ENCODE measurements around the gene TAS2R1.
"Not testable (repeated sequence)": the region's sequence is repeated elsewhere in the genome, so short reads cannot be mapped to it uniquely, and the experiment has no call there.

The TAS2R1 gene

DNA sequence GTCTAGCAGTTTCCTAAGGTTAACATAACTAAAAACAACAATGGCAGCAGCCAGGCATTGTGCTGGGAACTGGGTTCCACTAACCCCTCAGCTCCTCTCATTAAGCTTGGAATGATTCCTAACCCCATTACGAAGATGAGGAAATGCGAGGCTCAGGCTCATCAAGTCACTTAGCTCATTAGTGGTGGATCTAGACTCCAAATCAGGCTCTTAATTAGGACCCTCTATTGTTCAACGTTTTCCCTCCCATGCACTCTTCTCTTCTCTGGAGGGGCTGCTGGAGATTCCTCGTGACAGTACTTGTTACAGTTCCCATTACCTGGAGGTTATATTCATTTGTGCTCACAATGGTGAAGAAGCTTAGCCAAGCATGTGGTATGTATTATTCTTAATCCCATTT is 6.5 kb downstream of the TAS2R1 start:
- no peak for DNase-seq (ENCODE audit: low read depth in 2 of 3, low spot score in 2 of 3)

GRCh38 chr5:9622971-9623421 is 7.2 kb downstream of the TAS2R1 start:
- no peak for DNase-seq (ENCODE audit: low read depth in 2 of 3, low spot score in 2 of 3)

DNA sequence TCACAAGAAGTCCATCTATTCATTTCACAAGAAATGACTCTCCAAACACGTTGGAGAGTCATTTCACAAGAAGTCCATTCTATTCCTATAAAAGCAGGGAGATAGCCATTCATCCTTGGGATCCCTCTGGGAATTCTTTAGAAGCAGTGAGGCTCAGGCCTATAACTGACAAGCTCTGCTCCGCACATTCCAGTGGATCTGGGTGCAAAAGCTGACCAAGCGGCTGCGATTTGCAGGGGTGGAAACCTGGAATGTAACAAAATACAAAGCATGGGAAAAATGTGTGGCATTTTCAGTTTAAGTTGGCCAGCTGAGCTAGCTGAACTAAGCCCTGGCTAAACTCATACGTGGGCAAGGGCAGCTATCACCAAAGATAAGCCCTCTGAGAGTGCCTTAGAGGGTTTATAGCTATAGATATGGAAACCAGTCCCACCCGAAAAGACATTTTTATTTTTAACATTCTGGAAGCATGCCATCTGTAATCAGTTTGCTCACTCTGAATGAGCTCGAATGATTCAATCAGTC is 8.7 kb downstream of the TAS2R1 start:
- DNase-seq (ENCODE audit: low read depth in 2 of 3, low spot score in 2 of 3), result no peak

GRCh38 chr5:9619331-9620092 is 10.6 kb downstream of the TAS2R1 start:
- no peak for DNase-seq (ENCODE audit: low read depth in 2 of 3, low spot score in 2 of 3)

GRCh38 chr5:9617739-9618504 is 12.2 kb downstream of the TAS2R1 start:
- no peak for DNase-seq (ENCODE audit: low read depth in 2 of 3, low spot score in 2 of 3)

DNA sequence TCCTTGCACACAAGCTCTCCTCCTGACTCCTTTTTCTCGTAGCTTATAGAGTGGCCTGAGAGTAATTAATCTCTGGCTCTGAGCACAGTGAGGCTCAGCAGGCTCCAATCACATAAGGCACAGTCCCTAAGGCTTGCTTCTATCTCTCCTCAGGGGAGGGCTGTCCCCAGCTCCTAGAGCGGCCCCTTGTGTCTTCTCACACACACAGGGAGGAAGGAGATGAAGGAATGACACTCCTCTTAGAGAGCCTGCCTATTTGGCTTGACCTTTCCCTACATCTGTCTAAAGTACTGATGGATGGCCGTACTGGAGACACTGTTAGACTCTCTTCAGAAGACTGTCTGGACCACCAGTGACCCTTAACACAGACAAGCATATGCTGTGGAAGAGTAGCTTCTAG is 12.9 kb downstream of the TAS2R1 start:
- no peak for DNase-seq (ENCODE audit: low read depth in 2 of 3, low spot score in 2 of 3)

- no peak for DNase-seq (ENCODE audit: low read depth in 2 of 3, low spot score in 2 of 3)
These were observed 14.8 kb downstream of the TAS2R1 start for GRCh38 chr5:9615331-9615730.

- DNase-seq (ENCODE audit: low read depth in 2 of 3, low spot score in 2 of 3), result no peak
These were observed 16.8 kb downstream of the TAS2R1 start for GRCh38 chr5:9613360-9613759.

DNA sequence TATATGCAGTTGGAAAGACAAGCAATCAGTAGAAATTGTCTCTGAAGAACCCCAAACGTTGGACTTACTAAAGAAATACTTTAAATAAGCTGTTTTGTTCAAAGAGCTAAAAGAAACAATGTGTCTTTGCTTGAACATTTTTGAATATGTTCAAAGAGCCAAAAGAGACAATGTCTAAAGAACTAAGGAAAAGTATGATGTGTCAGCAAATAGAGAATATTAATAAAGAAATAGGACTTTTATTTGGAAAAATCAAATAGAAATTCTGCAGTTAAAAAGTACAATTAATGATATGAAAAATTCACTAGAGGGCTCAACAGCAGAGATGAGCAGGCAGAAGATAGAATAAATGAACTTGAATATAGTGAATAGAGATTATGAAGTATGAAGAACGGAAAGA is 19.2 kb downstream of the TAS2R1 start:
- no peak for DNase-seq (ENCODE audit: low read depth in 2 of 3, low spot score in 2 of 3)

DNA sequence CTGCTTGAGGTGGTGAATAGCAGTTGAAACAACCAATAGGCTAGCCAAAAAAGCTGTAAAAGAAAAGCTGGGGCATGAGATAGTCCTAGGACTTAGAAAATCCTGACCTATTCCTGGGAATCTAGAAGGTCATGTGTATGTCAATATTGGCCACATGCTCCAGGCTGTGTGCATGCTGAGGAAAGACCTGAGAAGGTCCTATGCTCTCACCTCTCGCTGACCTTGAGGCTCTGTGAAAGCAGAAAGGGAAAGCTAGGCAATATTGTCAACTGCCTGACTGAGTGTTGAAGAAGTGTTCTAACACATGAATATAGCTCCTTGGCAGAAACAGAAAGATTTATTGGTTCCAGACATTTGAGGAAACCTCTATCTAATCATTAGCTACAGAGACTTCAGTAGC is 19.8 kb downstream of the TAS2R1 start:
- DNase-seq (ENCODE audit: low read depth in 2 of 3, low spot score in 2 of 3), result no peak

GRCh38 chr5:9608093-9608492 is 22.1 kb downstream of the TAS2R1 start:
- DNase-seq (ENCODE audit: low read depth in 2 of 3, low spot score in 2 of 3), result no peak

DNA sequence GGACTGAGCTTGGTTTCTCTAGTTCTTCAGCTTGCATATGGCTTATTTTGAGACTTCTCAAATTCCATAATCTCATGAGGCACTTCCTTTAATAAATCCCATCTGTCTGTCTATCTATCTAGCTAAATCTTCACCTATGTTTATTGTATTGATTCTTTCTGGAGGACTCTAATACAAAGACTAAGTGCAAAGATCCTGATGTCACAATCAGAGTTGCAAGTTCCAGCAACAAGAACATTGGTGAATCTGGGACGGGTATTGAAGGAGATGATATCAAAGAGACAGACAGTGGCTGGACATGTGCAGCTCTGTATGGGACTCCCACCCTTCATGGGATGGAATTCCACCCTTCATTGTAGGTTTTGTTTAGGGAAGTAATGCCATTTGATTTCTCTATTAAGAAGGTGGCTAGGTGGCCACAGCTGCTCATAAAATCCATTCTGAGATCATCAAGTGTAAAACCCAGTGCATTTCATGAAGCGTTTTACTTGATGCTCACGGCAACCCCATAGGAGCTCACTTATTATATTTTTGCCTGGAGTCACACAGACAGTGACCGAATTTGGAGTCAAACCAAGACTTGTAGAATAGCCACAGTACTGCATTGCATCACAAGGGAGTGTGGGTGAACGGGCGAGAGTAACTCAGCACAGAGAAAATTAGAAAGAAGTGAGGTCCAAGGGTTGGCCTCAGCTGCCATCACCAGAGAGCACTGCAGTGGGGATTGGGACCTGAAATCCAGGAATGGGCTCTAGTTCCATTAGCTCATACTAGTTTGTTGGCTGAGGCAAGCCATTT is 24.9 kb downstream of the TAS2R1 start:
- no peak for DNase-seq (ENCODE audit: low read depth in 2 of 3, low spot score in 2 of 3)

DNA sequence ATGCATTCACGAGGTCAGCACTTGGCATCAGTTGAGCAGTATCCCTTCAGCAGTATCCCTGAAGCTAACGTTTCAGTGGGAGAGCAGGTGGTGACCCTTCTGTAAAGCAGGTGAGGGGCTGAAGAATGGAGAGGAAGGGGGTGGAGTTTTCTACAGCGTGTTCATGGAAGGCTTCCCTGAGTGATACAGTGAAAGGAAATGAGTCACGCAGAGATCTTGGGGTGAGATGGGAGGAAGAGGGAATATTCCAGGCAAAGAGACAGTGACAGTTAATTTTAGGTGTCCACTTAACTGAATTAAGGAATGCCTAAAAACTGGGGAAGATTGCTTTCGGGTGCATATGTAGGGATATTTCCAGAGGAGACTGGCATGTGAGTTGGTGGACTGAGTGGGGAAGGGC is 25.7 kb downstream of the TAS2R1 start:
- no peak for DNase-seq (ENCODE audit: low read depth in 2 of 3, low spot score in 2 of 3)

GRCh38 chr5:9601055-9601739 is 29.0 kb downstream of the TAS2R1 start:
- no peak for DNase-seq (ENCODE audit: low read depth in 2 of 3, low spot score in 2 of 3)

- no peak for DNase-seq (ENCODE audit: low read depth in 2 of 3, low spot score in 2 of 3)
These were observed 30.8 kb downstream of the TAS2R1 start for GRCh38 chr5:9599391-9599790.

- not testable (repeated sequence) for DNase-seq (ENCODE audit: low read depth in 2 of 3, low spot score in 2 of 3)
These were observed 31.8 kb downstream of the TAS2R1 start for GRCh38 chr5:9598329-9598728.

DNA sequence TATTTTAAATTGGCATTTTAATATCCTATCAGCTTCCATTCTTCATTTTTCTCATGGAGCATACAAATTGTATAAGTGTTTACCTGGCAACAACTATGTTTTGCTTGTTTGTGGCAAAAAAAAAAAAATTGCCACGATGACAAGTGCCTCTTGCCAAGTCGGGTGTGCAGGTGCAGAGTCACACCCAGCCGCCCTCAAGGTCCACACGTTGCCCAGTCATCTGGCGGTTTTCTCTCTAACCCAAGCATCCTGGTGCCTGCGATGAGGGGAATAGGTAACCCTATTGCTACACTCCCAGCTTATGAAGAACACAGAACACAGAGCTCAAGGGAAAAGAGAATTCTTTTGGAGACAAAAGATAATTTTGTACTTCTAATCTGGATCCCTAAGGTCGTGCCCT is 32.8 kb downstream of the TAS2R1 start:
- not testable (repeated sequence) for DNase-seq (ENCODE audit: low read depth in 2 of 3, low spot score in 2 of 3)

- DNase-seq (ENCODE audit: low read depth in 2 of 3, low spot score in 2 of 3), result no peak
These were observed 33.3 kb downstream of the TAS2R1 start for GRCh38 chr5:9596824-9597223.

DNA sequence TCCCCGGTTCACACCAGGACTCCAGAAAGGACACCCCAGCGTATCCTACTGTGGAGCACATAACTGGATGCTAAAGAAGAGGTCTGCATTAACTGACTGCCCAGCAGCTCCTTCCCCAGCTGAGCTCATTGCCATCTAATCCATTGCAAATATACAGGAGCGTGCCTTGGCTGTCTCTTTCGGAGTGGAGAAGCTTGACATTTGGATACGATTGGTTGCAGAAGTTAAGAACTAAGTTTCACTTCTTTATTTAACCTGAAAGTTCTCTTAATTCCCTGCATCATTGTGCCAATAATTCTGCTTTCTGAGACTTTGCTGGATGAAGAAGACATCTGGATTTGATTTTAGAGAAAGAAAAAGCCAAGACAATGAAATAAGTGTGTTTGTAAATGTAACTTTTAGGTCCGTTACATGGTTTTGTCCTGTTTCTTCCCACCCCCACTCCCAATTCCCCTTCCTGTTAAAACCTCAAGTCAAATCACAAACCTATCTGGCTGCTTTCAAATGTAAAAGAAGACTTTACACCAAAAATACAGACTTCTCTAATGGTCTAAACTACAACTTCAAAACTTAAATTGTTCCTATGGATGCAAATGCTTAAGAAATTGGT is 33.9 kb downstream of the TAS2R1 start:
- DNase-seq (ENCODE audit: low read depth in 2 of 3, low spot score in 2 of 3), result no peak

- no peak for DNase-seq (ENCODE audit: low read depth in 2 of 3, low spot score in 2 of 3)
These were observed 35.2 kb downstream of the TAS2R1 start for GRCh38 chr5:9594913-9595312.

Measured in activated CD8-positive, alpha-beta memory T cell treated with anti-CD3 and anti-CD28 coated beads for 48 hours (primary cell).